GM18861 (cell line): ENCODE data around the gene RRBP1.

ENCODE experiments used
- ATAC-seq: cut with Tn5 transposase; IDR thresholded peaks from one replicate; pipeline ENCODE4 v1.9.1; 2021; ENCODE audit not compliant: unreplicated experiment

Gene RRBP1

DNA sequence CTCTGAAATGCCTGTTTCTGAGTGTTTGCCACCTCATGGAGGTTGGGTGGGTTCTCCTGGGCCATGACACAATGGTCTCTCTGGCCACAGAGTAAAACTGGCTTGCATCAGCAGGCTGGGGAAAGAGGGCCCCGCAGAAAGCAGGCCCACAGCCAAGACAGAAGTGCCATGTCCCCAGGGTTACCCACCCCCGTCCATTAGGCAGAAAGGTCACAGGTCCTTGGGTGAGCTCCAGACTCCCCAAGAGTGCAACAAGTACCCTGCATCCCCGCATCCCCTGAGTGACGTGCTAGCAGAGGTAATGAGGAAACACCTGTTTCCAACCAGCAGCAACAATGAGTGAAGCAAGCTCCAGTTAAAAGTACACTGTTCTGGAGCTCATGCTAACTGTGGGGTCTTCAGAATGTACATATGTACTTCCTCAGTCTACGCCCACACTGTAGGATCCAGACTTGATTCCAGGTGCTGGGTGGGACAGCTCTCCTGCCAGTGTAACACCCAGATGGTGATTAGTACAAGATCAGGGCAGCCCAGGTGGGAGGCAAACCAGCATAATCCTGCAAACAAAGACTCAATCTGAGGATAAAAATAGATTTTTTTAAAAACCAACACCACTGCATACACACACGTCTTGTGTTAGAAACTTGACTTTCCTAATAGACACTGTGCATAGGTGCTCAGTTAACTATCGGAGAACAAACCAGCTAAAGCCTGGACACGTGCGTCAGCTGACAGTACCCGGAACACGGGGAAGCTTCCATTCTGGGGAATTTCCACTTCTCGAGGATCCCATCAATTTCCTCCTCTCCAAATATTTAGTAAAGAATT is 31.5 kb downstream of the RRBP1 start:
- ATAC-seq: no peak

GRCh38 chr20:17648791-17649730 is 33.0 kb downstream of the RRBP1 start:
- ATAC-seq: no peak

- ATAC-seq: no peak
Measured at GRCh38 chr20:17648315-17648646, 33.8 kb downstream of the RRBP1 start.

DNA sequence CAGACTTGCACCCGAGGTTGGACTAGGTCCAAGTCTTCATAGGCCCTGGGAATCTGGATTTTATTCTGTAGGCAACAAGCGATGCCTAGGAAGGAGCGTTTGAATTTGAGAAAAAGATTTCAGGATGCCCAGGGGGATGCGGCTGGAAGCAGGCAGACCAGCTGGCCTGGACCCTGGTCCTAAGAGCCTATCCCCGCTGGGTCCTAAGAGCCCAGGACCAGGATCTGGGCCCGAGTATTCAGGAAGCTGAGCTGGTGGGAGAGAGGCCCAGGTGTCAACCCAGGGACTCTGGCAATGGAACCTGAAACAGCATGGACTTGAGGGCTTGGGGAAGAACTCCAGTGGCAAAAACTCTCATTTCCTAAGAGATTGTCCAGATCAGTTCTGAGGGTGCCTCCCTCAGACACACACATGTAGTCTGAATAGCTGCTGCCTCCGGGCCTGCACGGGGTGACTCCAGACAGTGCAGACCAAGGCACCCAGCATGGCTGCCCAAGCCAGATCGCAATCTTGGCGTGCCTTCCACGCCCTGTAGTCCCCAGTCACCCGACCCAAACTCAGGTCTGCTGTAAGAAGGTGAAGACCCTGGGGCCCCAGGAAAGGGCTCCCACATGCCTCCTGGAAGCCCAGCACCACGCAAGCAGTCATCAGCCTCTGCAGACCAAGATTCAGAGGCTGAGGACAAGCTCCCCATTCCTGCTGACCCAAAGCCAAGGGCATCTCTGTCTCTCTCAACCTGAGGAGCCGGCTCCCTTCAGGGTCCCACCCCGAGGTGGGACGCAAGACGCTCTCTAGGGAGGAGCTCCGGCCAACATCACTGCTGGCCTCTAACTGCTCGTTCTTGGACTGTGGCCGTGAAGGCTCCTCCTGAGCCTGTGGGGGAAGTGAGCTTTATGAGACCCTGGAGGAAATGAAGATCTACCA is 34.4 kb downstream of the RRBP1 start:
- no peak for ATAC-seq

DNA sequence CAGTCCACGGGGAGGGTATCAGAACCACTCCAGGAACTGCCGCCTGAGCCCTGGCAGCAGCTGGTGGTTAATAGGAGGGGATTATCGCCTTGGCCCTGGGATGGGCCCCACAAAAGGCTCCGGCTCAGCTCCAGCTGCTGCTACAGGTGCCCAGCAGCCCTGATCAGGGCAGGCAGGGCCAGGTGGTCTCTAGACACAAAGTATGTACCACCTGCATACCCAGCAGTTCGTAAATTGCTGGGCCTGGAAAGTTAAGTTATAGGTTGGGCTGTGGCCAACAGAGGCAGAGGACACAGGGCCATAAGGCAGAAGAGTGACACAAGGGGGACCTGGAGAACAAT is 35.1 kb downstream of the RRBP1 start:
- ATAC-seq: no peak

- no peak for ATAC-seq
Measured at GRCh38 chr20:17646209-17646960, 35.7 kb downstream of the RRBP1 start.

DNA sequence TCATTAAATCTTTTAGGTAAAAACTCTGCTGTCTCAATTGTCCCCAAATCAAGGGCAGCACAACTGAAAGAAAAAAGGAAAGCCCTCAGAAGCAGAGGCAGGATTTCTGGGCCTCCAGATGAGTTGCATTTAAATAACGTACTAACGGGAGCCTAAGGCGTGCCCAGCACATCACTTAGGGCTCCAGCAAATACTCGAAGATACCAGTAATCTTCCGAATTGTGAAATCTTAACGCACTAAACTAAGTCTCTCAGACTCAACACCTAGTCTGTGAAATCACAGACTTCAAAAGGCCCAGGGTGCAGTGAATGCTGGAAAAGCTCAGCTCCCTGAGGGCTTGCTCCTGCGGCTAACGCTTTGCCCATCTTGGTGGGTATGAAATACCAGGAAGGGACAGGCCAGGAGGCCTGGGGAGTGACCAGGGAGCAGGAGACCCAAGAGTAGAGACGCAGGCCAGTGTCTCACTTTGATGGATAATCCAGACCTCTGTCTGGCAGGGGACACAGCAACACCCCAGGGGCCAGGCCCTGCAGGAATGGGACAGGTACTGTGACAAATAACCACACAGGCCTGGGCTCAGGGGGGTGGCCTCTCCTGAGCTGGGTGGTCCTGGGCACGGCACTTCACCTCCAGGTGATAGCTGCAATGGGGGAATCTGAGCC is 36.4 kb downstream of the RRBP1 start:
- no peak for ATAC-seq

GRCh38 chr20:17645010-17645409 is 37.0 kb downstream of the RRBP1 start:
- ATAC-seq: no peak

GRCh38 chr20:17644451-17644850 is 37.6 kb downstream of the RRBP1 start:
- no peak for ATAC-seq

GRCh38 chr20:17643531-17644188 is 38.4 kb downstream of the RRBP1 start:
- ATAC-seq: no peak

GRCh38 chr20:17642404-17643269 is 39.4 kb downstream of the RRBP1 start:
- ATAC-seq: no peak

- ATAC-seq: no peak
Measured at GRCh38 chr20:17641993-17642392, 40.0 kb downstream of the RRBP1 start.

DNA sequence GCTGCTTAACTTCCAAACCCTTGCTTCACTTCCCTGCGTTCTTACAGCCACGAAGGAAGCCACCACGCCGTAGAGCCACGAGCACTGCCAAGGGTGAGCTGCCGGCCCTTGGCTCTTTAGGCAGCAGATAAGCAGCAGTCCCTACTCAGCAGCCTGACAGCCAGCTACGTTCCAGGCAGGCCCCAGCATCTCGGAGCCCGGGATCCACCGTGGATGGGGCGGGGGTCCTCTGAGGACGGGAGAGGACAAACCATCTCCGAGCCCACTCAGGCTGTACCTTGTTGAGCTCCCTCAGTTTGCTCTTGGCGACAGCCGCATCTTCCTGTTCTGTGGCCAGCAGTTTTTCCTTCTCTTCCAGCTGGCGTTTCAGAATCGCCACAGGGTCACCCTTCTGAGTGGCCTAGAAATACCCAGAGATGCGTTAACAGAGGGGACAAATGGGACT is 40.5 kb downstream of the RRBP1 start:
- ATAC-seq: no peak

- ATAC-seq: no peak
Measured at GRCh38 chr20:17640875-17641378, 41.1 kb downstream of the RRBP1 start.

- ATAC-seq: no peak
Measured at GRCh38 chr20:17640146-17640874, 41.7 kb downstream of the RRBP1 start.

- ATAC-seq: no peak
Measured at GRCh38 chr20:17638835-17639407, 43.1 kb downstream of the RRBP1 start.

DNA sequence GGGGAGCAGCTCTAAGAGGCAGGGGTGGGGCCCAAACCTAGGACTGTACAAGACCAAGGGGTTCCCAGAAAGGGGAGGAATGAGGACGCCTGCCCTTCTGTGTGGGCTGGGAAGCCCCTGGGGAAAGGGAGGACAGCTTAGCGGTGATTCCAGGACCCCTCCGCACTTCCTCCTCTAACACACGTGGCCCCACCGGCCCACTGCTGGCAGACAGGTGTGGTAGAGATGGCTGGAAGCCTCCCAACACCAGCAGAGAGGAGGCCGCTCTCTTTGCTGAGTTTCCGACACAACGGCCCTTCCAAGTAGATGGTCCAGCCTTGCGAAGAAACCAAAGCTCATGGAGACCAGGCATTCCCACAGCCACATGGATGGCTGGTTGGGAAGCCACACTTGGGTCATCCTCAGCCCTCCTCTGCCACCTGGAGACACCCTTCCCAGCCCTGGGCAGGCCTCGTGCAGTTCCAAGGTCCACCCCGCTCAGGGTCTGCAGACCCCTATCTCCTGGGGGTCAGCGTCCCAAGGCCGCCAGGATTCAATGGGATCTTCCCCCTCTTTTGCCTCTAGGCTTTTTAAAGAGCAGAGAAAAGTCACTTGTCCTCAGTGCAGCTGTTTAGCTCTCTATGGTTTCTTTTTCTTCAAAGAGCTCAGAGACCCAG is 43.9 kb downstream of the RRBP1 start:
- ATAC-seq: no peak
